SK-N-MC (cell line): ENCODE results near the gene GPANK1.

Experiments used
- DNase-seq: peaks from one replicate; pipeline ENCODE4 v3.0.0-alpha.2; 2011; ENCODE audit warnings: low read depth, low spot score
- H3K27ac ChIP-seq: fragments of 200-600 bp; sonication (generic); 2 replicates; pipeline ENCODE4 v1.5.1; 2016; ENCODE audit warnings: mixed run types
- H3K36me3 ChIP-seq: fragments of 200-600 bp; sonication (generic); 2 replicates; pipeline ENCODE4 v1.6.1; 2017; ENCODE audit warnings: antibody characterized with exemption, low read length, mixed read lengths; ENCODE audit not compliant: insufficient read depth
- H3K4me3 ChIP-seq: fragments of 200-600 bp; sonication (generic); 2 replicates; pipeline ENCODE4 v1.5.1; 2016
- H3K9ac ChIP-seq: fragments of 200-600 bp; sonication (generic); 2 replicates; pipeline ENCODE4 v1.8.0; 2017; ENCODE audit warnings: mixed run types, mixed read lengths; ENCODE audit not compliant: insufficient read length
- H3K9me3 ChIP-seq: fragments of 200-600 bp; sonication (generic); 2 replicates; pipeline ENCODE4 v1.6.1; 2017; ENCODE audit warnings: low read depth, mild to moderate bottlenecking, antibody characterized with exemption, low read length, moderate library complexity, mixed read lengths
- EZH2 ChIP-seq: fragments of 200-600 bp; sonication (generic); IDR thresholded peaks from one replicate; pipeline ENCODE4 v1.6.1; 2017; ENCODE audit warnings: antibody characterized with exemption
- FOXP2 ChIP-seq: optimal IDR thresholded peaks from 2 replicates; pipeline ENCODE3; 2011; ENCODE audit warnings: mild to moderate bottlenecking, moderate library complexity; ENCODE audit not compliant: insufficient read depth; ENCODE audit errors: extremely low read length, control extremely low read depth
- POLR2AphosphoS5 ChIP-seq: IDR thresholded peaks from 2 replicates; pipeline ENCODE4 v1.6.1; 2012; ENCODE audit warnings: mild to moderate bottlenecking, low read depth, low read length, borderline replicate concordance

Gene GPANK1

DNA sequence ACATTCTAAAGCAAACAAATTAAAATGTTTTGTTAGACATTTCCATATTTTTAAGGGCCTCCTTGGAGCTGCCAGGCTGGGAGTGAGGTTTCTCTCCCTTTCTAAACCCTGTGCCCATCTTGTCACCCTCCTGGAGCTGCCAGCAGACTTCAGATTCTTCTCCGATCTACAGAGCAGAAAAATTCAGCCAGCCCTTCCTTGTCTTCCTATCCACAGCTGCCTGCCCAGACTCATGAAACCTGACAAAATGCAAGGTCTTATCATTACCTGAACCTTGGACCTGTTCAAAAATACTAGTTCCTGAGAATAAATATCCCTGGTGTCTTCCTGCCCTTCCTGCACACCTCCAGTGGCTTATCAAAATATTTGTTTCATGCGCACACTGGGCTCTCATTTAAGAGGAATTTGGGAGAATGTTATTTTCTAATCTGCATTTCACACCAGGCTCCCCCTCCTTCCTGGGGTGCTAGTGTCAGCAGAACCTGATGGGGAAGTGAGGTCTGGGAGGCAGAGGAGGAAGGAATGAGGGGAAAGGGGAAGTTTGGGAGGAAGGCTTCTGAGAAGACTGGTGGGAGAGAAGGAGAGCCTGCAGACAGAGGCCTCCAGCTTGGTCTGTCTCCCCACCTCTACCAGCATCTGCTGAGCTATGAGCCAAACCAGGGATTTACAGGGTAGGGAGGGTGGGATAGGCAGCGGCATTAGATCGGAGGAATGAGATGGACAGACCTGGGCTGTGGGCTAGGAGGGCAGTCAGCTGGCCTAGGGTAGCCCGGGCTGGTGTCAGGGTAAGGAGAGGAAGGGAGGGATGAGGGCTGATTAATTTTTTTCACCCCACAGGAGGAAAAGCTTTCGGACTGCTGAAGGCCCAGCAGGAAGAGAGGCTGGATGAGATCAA lies 49.9 kb downstream of the GPANK1 start, which contains the start of gene AIF1:
TSS of gene AIF1 (plus strand) at position 551 of the 895 bp plus-strand sequence. CDS start at position 647, 96 bp downstream.
- Histone ChIP-seq H3K36me3 (no peaks in the 10 kb centered on the region), H3K9me3 (no peaks in the 10 kb centered on the region), H3K27ac (peak within 1 kb of the TSS; percentile 63), H3K9ac (peak within 1 kb of the TSS; percentile 46), H3K4me3 (no peak within 1 kb of the TSS)
- TF ChIP-seq EZH2 (no peak), FOXP2 (no peak), POLR2AphosphoS5 (no peak)
- DNase-seq = no peak

DNA sequence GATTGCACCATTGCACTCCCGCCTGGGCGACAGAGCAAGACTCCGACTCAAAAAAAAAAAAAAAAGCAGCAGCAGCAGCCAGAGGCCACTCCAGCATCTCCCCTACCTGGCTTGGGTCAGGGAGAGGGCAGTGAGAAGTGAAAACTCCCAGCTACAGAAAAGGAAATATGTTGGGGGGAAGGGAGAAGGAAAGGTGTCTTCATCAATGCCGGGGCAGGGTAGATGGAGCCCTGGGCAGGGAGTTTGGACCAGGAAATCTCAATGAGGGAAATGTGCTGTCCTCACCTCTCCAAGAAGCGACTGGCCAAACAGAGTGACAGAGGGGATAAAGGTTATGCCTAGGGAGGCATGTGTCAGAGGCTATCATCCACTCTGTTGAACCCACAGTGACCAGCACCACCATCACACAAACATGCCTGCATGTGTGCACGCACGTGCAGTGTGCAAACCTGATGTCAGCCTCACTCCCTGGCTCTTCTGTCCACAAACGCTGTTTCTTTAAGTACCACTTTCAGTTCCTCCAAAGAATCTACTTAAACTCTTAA lies 50.6 kb downstream of the GPANK1 start:
- Histone ChIP-seq H3K36me3 (no peaks in the 10 kb centered on the region), H3K4me3 (no peak overlapping the region), H3K27ac (peak overlapping the region; percentile 63), H3K9me3 (no peaks in the 10 kb centered on the region), H3K9ac (peak overlapping the region; percentile 46)
- TF ChIP-seq POLR2AphosphoS5 (no peak), EZH2 (no peak), FOXP2 (no peak)
- DNase-seq = no peak
